Measurements from ENCODE around the gene ANKRD11.

GRCh38 chr16:89319886-89320781 is 170.2 kb downstream of the ANKRD11 start:
- TF ChIP-seq CTCF (IDR thresholded peaks at IDR 0.05; ENCODE audit: poor library complexity, severe bottlenecking) (no peak), EZH2 (IDR thresholded peaks at IDR 0.05; ENCODE audit: borderline replicate concordance, insufficient read depth, low read length, poor library complexity, severe bottlenecking) (no peak), MXI1 (conservative IDR thresholded peaks at IDR 0.05; ENCODE audit: poor library complexity, severe bottlenecking) (no peak)
